ENCODE data around the gene U2AF2. TPM values are rescaled to one million over a fixed set of nuclear protein-coding genes. Genes with fewer than 3 reads are reported as not detected.

Gene U2AF2
- total RNA-seq, 1 donor from 2014 or later = 143 TPM

DNA sequence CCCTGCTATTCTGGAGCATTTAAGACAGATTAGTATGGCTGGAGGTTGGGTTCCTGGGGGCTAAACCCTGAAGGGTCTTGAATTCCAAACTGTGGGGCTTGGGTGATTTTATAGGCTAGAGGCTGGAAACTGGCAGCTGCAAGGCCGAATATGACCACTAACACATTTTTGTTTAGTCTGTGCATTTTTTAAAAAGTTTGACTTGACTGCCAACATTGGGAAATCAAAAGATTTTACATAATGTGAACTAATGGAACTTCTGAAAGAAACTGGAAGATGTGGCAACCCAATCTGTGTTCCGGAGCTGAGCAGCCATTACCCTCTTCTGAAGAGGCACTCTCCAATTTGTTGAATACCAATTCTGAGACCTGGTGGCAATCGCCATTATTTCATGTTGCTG, 35.5 kb upstream of the U2AF2 start:
- TF ChIP-seq, protein P1, sequence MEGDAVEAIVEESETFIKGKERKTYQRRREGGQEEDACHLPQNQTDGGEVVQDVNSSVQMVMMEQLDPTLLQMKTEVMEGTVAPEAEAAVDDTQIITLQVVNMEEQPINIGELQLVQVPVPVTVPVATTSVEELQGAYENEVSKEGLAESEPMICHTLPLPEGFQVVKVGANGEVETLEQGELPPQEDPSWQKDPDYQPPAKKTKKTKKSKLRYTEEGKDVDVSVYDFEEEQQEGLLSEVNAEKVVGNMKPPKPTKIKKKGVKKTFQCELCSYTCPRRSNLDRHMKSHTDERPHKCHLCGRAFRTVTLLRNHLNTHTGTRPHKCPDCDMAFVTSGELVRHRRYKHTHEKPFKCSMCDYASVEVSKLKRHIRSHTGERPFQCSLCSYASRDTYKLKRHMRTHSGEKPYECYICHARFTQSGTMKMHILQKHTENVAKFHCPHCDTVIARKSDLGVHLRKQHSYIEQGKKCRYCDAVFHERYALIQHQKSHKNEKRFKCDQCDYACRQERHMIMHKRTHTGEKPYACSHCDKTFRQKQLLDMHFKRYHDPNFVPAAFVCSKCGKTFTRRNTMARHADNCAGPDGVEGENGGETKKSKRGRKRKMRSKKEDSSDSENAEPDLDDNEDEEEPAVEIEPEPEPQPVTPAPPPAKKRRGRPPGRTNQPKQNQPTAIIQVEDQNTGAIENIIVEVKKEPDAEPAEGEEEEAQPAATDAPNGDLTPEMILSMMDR (IDR thresholded peaks at IDR 0.05) = no peak
- Histone ChIP-seq H3K27me3 (ENCODE audit: low read depth) (no peaks in the 10 kb centered on the region), H3K4me3 (no peak overlapping the region), H3K27ac (no peak overlapping the region), H3K36me3 (peaks cover 43% of the 10 kb centered on the region), H3K4me1 (peaks cover 32% of the 10 kb centered on the region), H3K9me3 (no peaks in the 10 kb centered on the region)
- DNase-seq (no peak), ATAC-seq (no peak)
- intact Hi-C loops (cut with DNase I) = no loop called here

DNA sequence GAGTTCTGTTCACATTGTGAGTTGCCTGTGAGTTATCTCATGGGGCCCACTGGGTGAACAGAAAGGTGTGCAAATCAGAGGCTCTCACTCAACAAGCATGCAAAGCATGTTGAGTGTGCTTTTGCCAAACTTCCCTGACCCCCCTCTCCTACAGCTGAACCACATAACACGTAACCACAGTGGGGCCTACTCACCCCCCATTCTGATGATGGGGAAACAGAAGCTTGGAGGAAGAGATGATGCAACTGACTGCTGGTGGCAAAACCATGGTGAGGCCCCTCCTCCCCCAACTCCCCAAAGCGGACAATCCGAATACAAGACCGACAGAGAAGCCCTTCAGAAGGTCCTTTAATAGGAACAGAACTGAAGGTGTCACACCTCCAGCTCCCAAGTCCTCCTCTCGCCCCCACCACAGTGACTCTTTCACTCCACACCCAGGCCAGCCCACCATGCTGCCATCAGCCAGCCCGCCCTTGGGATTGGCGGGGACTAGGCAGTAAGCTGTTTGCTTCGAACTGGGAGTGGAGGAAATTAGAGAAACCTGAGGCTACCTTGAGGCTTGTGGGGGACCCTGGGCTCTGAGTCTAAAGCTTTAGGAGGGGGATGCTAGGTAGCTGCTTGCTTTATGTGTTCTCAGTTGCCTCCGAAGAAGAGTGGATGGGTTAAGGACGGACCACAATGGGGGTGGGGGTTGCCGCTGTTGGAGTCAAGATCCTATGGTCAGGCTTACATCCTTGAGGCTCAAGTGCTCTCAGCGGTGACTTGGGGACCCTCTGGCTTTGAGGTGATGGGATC, 34.2 kb upstream of the U2AF2 start:
- Histone ChIP-seq H3K27ac (no peak overlapping the region), H3K4me1 (peaks cover 41% of the 10 kb centered on the region), H3K4me3 (no peak overlapping the region), H3K27me3 (ENCODE audit: low read depth) (no peaks in the 10 kb centered on the region), H3K36me3 (peaks cover 34% of the 10 kb centered on the region), H3K9me3 (no peaks in the 10 kb centered on the region)
- DNase-seq (no peak), ATAC-seq (no peak)
- TF ChIP-seq, protein P1 (IDR thresholded peaks at IDR 0.05) = no peak
- intact Hi-C loops (cut with DNase I) = no loop called here

DNA sequence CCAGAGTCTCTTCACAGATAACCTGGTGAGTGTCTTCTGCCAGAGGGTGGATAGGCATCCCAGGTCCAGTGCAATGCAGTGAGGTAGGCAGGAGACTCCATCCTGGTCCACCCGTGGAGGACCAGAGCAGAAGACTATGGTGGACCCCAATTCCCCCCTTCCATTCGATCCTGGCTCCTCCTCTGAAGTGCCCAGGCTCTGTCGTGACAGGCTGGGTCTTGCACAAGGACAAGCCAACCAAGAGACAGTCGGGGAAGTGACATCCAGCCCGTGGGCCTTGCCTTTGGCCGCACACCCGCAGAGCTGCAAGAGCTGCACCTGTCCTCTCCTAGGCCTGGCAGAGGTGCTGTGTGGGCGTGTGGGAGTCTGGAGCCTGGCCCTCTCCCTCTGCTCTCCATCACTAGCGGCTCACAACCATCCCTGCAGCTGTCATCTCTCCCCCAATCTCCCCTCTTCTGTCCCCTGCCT, 33.6 kb upstream of the U2AF2 start:
- intact Hi-C loops (cut with DNase I) = no loop called here
- peaks cover 28% of the 10 kb centered on the region for H3K36me3 ChIP-seq
- H3K27me3 ChIP-seq (ENCODE audit: low read depth) = no peaks in the 10 kb centered on the region
- ATAC-seq (no peak), DNase-seq (no peak)
- TF ChIP-seq, protein P1 (IDR thresholded peaks at IDR 0.05) = no peak
- no peaks in the 10 kb centered on the region for H3K9me3 ChIP-seq
- H3K4me1 ChIP-seq = peaks cover 41% of the 10 kb centered on the region
- H3K4me3 ChIP-seq = no peak overlapping the region
- no peak overlapping the region for H3K27ac ChIP-seq

DNA sequence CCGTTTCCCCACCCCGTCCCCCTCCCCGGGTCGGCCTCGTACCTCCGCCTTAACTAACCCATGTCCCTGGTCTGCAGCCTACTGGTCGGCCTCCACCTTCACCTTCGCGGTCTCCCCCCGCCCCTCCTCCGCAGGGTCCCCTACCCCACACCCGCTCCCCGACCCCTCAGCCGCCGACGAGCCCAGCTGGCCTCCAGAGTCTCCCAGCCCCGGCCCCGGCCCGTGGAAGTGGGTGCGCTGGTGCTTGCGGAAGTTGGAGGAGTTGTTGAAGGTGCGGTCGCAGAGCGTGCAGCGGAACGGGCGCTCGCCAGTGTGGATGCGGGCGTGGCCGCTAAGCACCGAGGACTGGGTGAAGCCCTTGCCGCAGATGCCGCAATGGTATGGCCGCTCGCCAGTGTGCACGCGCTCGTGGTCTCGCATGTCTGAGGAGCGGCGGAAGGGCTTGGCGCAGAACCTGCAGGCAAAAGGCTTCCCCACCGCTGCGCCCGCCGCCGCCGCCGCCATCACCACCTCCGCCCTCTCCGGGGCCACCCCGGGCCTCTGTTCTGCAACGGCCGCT, 33.1 kb upstream of the U2AF2 start:
- Histone ChIP-seq H3K36me3 (peaks cover 23% of the 10 kb centered on the region), H3K27me3 (ENCODE audit: low read depth) (no peaks in the 10 kb centered on the region), H3K4me1 (peaks cover 41% of the 10 kb centered on the region), H3K9me3 (no peaks in the 10 kb centered on the region), H3K27ac (no peak overlapping the region), H3K4me3 (no peak overlapping the region)
- intact Hi-C loops (cut with DNase I) = no loop called here
- TF ChIP-seq, protein P1 (IDR thresholded peaks at IDR 0.05) = no peak
- ATAC-seq = no peak
- DNase-seq = no peak

- H3K4me1 ChIP-seq = peaks cover 41% of the 10 kb centered on the region
- no peak overlapping the region for H3K27ac ChIP-seq
- intact Hi-C loops (cut with DNase I) = no loop called here
- no peaks in the 10 kb centered on the region for H3K9me3 ChIP-seq
- peaks cover 16% of the 10 kb centered on the region for H3K36me3 ChIP-seq
- no peak for ATAC-seq
- DNase-seq = no peak
- H3K27me3 ChIP-seq (ENCODE audit: low read depth) = no peaks in the 10 kb centered on the region
- TF ChIP-seq, protein P1 (IDR thresholded peaks at IDR 0.05) = no peak
- H3K4me3 ChIP-seq = no peak overlapping the region
These were observed 32.4 kb upstream of the U2AF2 start for GRCh38 chr19:55622242-55622969.
